BE2C (cell line): ENCODE measurements around the gene PARD6B.
"Not testable (repeated sequence)": the region's sequence is repeated elsewhere in the genome, so short reads cannot be mapped to it uniquely, and the experiment has no call there.

Experiments
- DNase-seq: peaks from one replicate; pipeline ENCODE4 v3.0.0-alpha.2; 2020
- H3K27me3 ChIP-seq: fragments of 250-450 bp; sonication (Bioruptor Pico); 2 replicates; pipeline ENCODE4 v1.5.1; 2020; ENCODE audit warnings: mild to moderate bottlenecking
- H3K36me3 ChIP-seq: fragments of 250-450 bp; sonication (Bioruptor Pico); 2 replicates; pipeline ENCODE4 v1.5.1; 2020; ENCODE audit warnings: mild to moderate bottlenecking
- H3K4me1 ChIP-seq: fragments of 250-450 bp; sonication (Bioruptor Pico); 2 replicates; pipeline ENCODE4 v1.5.1; 2020
- H3K4me3 ChIP-seq: 2 replicates; pipeline ENCODE4 v1.5.1; 2011; ENCODE audit warnings: low read depth, low read length
- H3K9me3 ChIP-seq: fragments of 250-450 bp; sonication (Bioruptor Pico); 2 replicates; pipeline ENCODE4 v1.5.1; 2020
- CTCF ChIP-seq: IDR thresholded peaks from 2 replicates; pipeline ENCODE4 v1.5.1; 2012; ENCODE audit warnings: mild to moderate bottlenecking, low read depth, low read length

The PARD6B gene

GRCh38 chr20:50712771-50713656, 18.4 kb upstream of the PARD6B start:
- TF ChIP-seq CTCF, result no peak
- no peaks in the 10 kb centered on the region for H3K27me3 ChIP-seq
- H3K9me3 ChIP-seq, result no peaks in the 10 kb centered on the region

GRCh38 chr20:50713657-50714101, 17.7 kb upstream of the PARD6B start:
- DNase-seq, result no peak
- Histone ChIP-seq H3K4me3 (no peak overlapping the region), H3K9me3 (no peaks in the 10 kb centered on the region), H3K27me3 (no peaks in the 10 kb centered on the region), H3K36me3 (no peaks in the 10 kb centered on the region), H3K4me1 (no peaks in the 10 kb centered on the region)
- TF ChIP-seq CTCF, result peak; percentile 60

More at GRCh38 chr20:50712771-50713656, 18.4 kb upstream of the PARD6B start:
- no peak for DNase-seq
- no peaks in the 10 kb centered on the region for H3K4me1 ChIP-seq
- no peaks in the 10 kb centered on the region for H3K36me3 ChIP-seq
- H3K4me3 ChIP-seq, result no peak overlapping the region

GRCh38 chr20:50714426-50714825, 17.0 kb upstream of the PARD6B start:
- H3K36me3 ChIP-seq, H3K4me3 ChIP-seq, H3K4me1 ChIP-seq, H3K27me3 ChIP-seq, DNase-seq, H3K9me3 ChIP-seq: not testable (repeated sequence)

GRCh38 chr20:50715694-50716093, 15.7 kb upstream of the PARD6B start:
- TF ChIP-seq CTCF, result no peak
- no peak for DNase-seq
- no peaks in the 10 kb centered on the region for H3K27me3 ChIP-seq
- no peak overlapping the region for H3K4me3 ChIP-seq
- H3K9me3 ChIP-seq, result no peaks in the 10 kb centered on the region
- H3K36me3 ChIP-seq, result no peaks in the 10 kb centered on the region
- H3K4me1 ChIP-seq, result no peaks in the 10 kb centered on the region

GRCh38 chr20:50716518-50716917, 14.9 kb upstream of the PARD6B start:
- DNase-seq, result no peak
- H3K36me3 ChIP-seq, result no peaks in the 10 kb centered on the region
- no peaks in the 10 kb centered on the region for H3K9me3 ChIP-seq
- TF ChIP-seq CTCF, result no peak
- no peaks in the 10 kb centered on the region for H3K4me1 ChIP-seq
- H3K4me3 ChIP-seq, result no peak overlapping the region
- H3K27me3 ChIP-seq, result no peaks in the 10 kb centered on the region

- no peak for DNase-seq
- H3K36me3 ChIP-seq, result no peaks in the 10 kb centered on the region
- no peak overlapping the region for H3K4me3 ChIP-seq
- no peaks in the 10 kb centered on the region for H3K4me1 ChIP-seq
- no peaks in the 10 kb centered on the region for H3K27me3 ChIP-seq
- no peaks in the 10 kb centered on the region for H3K9me3 ChIP-seq
- no peak for TF ChIP-seq CTCF
Measured at GRCh38 chr20:50717312-50717711, 14.1 kb upstream of the PARD6B start.
